Mesothelial cell of epicardium (in vitro differentiated cells): ENCODE data around the gene SRSF9. TPM values are rescaled to one million over a fixed set of nuclear protein-coding genes. Genes with fewer than 3 reads are reported as not detected.

Source experiments
- DNase-seq, 2 experiments: peaks; one replicate each; pipeline ENCODE4 v3.0.0; 2021; ENCODE audit warnings: low spot score in 2 of 2; ENCODE audit not compliant: unreplicated experiment in 2 of 2
- H3K27ac Mint-ChIP-seq: 2 replicates; pipeline ENCODE4 v1.8.0; 2021; ENCODE audit warnings: mixed read lengths
- H3K27me3 Mint-ChIP-seq: 2 replicates; pipeline ENCODE4 v1.8.0; 2021; ENCODE audit warnings: low read depth, mixed read lengths
- H3K36me3 Mint-ChIP-seq: 2 replicates; pipeline ENCODE4 v1.8.0; 2021; ENCODE audit warnings: mixed read lengths
- H3K4me1 Mint-ChIP-seq: 2 replicates; pipeline ENCODE4 v1.8.0; 2021; ENCODE audit warnings: mixed read lengths
- H3K4me3 Mint-ChIP-seq: 2 replicates; pipeline ENCODE4 v1.8.0; 2021; ENCODE audit warnings: mild to moderate bottlenecking, moderate library complexity, mixed read lengths
- H3K9me3 Mint-ChIP-seq: 2 replicates; pipeline ENCODE4 v1.8.0; 2021; ENCODE audit warnings: mixed read lengths
- CTCF ChIP-seq: fragments of 200-600 bp; sonication (generic); IDR thresholded peaks from one replicate; pipeline ENCODE4 v1.5.0; 2021; ENCODE audit warnings: antibody characterized with exemption; ENCODE audit not compliant: unreplicated experiment
- total RNA-seq: library from RNA; stranded (reverse); gene quantifications from 3 replicates; pipeline ENCODE4 v1.2.1, GENCODE V29; 2021

Gene SRSF9
- total RNA-seq, 1 donor from 2014 or later: 197 TPM

DNA sequence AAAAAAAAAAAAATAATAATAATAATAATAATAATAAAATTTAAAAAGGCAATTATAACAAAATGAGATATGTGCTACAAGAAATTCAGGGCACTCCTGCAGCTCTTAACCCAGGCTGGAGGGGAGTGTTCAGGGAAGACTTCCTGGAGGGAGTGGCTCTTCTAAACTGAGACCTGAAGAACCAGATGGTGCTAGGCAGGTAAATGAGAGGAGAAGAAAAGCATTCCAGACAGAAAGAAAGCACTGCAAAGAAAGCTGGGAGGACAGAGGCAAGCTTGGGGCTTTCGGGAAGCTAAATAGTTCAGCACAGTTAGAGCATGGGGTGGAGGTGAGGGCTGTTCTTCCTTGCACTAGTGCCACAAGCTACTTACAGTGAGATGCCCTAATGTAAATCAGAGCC is 9.9 kb upstream of the SRSF9 start:
- no peak for TF ChIP-seq CTCF
- peaks cover 15% of the 10 kb centered on the region for H3K4me1 Mint-ChIP-seq
- H3K4me3 Mint-ChIP-seq: no peak overlapping the region
- peaks cover 9% of the 10 kb centered on the region for H3K36me3 Mint-ChIP-seq
- H3K27ac Mint-ChIP-seq: no peak overlapping the region
- DNase-seq: no peak
- H3K9me3 Mint-ChIP-seq: no peaks in the 10 kb centered on the region
- no peaks in the 10 kb centered on the region for H3K27me3 Mint-ChIP-seq

DNA sequence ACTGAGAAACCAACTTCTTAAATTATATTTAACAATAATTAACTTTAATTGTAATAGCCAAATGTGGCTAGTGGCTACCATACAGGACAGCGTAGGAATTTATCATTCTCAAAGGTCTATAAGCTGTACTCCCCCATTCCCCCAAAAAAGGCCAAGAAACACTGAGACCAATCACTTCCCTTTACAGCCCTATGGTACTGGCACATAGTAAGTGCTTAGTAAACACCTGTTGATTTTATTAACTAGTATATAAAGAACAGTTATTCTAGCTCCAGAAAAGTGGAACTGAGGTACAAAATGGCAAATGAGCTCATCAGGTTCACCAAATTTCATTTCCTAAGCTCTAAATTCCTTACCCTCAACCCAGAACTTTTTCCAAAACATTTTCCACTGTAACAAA is 6.1 kb upstream of the SRSF9 start:
- Mint-ChIP-seq H3K27ac (peak overlapping the region; percentile 64), H3K9me3 (no peaks in the 10 kb centered on the region), H3K27me3 (no peaks in the 10 kb centered on the region), H3K4me3 (no peak overlapping the region), H3K4me1 (peaks cover 37% of the 10 kb centered on the region), H3K36me3 (no peaks in the 10 kb centered on the region)
- no peak for TF ChIP-seq CTCF
- DNase-seq: no peak

DNA sequence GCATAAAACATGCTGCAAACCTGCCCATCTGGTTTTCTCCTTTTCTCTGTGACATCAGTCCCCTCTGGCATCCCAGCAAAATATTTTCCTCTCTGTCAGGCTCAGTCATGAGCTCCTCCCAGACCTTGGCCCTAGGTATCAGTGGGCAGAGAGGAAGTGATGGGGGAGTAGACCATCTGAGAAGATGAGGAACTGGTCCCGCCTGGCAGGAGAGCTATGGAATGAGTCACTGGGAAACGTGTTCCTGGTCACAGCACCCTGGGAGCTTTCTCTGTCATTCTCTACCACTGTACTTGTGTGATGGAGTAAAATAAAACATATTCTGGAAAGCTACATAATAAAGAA is 5.0 kb upstream of the SRSF9 start:
- Mint-ChIP-seq H3K27me3 (no peaks in the 10 kb centered on the region), H3K36me3 (no peaks in the 10 kb centered on the region), H3K4me3 (no peak overlapping the region), H3K4me1 (peaks cover 41% of the 10 kb centered on the region), H3K27ac (peak overlapping the region; percentile 89), H3K9me3 (no peaks in the 10 kb centered on the region)
- no peak for TF ChIP-seq CTCF
- peak in 1 of 2 experiments; percentile 41 for DNase-seq

DNA sequence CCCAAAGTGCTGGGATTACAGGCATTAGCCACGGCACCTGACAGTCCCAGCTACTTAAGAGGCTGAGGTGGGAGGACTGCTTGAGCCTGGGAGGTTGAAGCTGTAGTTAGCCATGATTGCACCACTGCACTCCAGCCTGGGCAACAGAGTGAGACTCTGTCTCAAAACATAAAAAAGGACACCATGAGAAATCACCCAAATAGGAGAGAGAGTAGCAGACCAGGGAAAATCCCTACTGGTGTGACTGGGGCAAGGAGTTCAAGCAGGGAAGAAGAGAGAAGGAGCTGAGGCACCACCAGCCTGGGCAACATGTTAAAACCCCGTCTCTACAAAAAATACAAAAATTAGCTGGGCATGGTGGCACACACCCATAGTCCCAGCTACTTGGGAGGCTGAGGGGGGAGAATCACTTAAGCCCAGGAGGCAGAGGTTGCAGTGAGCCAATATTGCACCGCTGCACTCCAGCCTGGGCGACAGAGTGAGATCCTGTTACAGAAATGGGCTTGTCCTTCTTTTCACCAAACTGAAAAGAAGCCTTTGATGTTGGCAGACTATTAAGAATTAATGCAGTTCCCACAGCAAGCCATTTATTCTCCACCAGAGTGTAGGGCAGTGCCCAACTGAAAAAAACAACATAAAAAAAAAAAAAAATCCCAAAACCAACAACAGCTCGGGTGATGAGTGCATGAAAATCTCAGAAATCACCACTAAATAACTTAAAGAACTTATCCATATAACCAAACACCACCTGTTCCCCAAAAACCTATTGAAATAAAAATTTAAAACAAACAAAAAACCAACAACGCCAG is 4.5 kb upstream of the SRSF9 start:
- Mint-ChIP-seq H3K27me3 (no peaks in the 10 kb centered on the region), H3K36me3 (no peaks in the 10 kb centered on the region), H3K4me1 (peaks cover 41% of the 10 kb centered on the region), H3K9me3 (no peaks in the 10 kb centered on the region), H3K4me3 (no peak overlapping the region), H3K27ac (peak overlapping the region; percentile 89)
- DNase-seq: no peak
- TF ChIP-seq CTCF: no peak

GRCh38 chr12:120472521-120472920 is 3.0 kb upstream of the SRSF9 start:
- TF ChIP-seq CTCF: no peak
- Mint-ChIP-seq H3K27me3 (no peaks in the 10 kb centered on the region), H3K4me3 (no peak overlapping the region), H3K4me1 (peaks cover 50% of the 10 kb centered on the region), H3K9me3 (no peaks in the 10 kb centered on the region), H3K36me3 (peaks cover under 1% of the 10 kb centered on the region), H3K27ac (peak overlapping the region; percentile 78)
- DNase-seq: no peak
